Stimulated activated naive CD4-positive, alpha-beta T cell treated with Interleukin-2 at 50 U/mL for 16 hours (primary cell): Measurements from ENCODE around the gene MRC1.

Experiments
- DNase-seq: peaks from one replicate; lab custom pipeline; 2025; lab: John Stamatoyannopoulos, UW

MRC1 gene

DNA sequence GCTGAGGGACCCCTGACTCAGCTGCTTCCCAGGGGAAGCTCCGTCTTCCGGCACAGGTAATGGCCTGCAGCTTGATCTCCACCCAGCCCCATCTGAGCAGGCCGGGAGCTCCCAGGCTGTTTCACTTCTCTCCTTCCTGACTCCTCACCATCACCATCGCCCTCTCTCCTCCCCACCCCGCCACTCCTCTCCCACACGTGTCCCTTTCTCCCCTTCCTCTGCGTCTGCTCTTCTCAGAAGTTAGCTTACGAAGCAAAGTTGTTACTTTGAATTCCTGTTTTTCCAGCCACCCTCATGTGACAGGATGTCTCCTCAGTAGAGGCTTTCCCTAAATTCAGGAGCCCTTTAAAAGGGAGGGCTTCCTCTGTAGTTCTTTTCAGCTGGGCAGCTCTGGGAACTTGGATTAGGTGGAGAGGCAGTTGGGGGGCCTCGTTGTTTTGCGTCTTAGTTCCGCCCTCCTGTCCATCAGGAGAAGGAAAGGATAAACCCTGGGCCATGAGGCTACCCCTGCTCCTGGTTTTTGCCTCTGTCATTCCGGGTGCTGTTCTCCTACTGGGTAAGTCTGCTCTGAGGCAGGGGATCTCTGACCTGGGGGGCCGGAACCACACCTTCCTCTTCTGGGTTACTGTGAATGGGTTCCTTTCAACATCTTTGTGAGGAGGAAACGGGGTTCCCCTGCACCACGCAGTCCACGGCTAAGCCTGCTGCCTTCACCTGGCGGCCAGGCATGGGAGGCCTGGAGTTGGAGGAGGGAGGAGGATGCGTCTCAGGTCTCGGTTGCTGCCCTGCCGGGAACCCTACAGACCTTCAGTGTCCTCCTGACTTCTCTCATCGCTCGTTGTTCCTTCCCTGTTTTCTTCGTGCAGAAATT, at the start of gene MRC1:
TSS of gene MRC1 (plus strand) at position 378 of the 871 bp plus-strand sequence. CDS start at position 496, 118 bp downstream.
- DNase-seq = no peak

DNA sequence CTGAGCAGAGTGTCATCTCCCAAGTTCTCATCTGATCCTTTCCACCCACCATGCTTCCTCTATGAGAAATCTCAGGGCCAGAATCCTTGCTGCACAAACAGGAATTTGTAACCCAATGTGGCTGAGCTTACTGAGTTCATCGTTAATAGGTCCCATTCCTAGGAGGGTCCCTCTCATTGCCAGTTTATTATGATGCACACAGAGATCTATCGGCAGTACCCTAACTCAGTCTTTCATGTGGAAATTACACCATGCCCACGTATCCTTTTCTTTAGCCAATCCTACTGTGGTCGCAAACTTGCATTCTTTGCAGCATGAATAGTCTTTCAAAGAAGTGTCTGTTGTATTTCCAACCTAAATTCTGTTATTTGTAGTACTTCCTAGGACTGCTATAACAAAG, 45.0 kb upstream of the MRC1 start:
- DNase-seq = no peak

DNA sequence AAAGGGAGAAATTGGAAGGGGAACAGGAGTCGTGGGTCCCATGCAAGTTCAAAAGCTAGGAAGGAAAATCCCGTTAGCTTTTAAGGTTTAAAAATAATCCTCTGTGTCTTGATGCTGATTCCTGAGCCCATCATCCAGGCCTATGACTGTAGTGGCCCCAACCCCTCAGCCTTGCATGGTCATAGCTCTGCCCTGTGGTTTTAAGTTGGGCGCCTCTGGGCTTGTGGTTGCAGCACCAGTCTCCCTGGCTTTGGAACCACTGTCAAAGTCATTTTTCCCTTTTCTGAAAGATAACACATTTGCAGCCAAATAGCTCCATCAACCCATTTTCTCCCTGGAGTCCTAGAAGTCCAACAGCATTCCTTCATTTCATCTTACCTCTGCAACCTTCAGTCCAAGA, 43.5 kb upstream of the MRC1 start:
- no peak for DNase-seq

DNA sequence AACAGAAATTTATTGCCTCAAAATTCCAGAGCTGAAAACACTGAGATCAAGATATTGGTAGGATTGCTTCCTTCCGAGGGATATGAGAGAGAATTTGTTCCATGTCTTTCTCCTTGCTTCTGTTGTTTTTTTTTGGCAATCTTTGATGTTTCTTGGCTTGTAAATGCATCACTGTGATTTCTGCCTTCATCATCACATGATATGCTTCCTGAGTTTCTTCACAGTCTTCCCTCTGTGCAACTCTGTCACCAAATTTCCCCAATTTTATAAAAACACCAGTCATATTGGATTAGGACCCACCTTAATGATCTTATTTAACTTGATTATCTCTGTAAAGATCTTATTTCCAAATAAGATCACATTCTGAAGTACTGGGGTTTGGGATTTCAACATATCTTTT, 42.4 kb upstream of the MRC1 start:
- no peak for DNase-seq

DNA sequence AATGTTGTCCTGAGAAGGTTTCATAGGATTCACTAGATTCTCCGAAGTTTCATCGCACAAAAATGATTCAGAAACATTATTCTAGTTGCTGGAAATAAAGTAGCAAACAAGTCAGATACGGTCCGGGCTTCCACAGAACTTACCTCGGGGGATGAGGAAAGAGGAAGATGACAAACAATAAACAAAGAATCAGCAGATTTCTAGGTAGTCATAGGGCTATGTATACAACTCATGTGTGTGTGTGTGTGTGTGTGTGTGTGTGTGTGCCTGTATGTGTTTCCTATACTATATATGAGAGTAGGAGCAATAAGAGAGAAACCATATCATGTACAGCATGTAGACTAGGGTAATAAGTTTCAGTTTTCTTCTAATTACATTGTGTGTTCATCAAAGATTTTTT, 40.7 kb upstream of the MRC1 start:
- DNase-seq = no peak

DNA sequence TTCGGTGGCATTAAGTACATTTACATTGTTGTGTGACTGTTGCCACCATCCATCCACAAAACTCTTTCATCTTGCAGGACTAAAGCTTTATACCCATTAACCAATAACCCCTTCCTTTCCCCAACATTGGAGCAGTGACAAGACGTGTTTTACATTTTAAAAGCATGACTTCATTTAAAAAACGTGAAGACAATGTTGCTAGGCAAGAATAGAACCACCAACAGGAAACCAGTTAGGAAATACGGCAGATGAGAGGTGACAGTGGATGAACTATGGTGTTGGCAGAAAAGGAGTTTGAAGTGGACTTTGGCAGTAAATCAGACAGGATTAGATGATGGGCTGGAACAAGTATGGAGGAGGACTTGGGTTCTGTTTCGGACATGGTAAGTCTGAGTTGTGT, 40.2 kb upstream of the MRC1 start:
- no peak for DNase-seq

DNA sequence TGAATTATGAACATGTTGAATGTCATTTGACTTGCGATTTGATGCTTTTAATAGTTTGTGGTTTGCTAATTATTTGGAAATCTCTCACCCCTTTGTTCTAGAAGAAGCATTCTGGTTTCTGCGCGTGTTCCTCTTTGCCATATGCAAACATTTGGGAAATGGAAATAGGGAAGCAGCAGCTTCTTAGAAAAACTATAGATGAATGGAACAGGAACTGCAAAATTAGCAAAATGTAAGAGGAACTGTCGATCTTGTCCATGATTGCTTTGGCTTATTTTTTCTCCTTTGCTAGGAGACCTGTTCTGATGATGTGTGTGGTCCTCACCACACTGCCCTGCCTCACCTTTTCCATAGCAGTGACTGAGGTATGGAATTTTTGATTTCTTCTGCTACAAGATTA, 38.1 kb upstream of the MRC1 start:
- DNase-seq = no peak

DNA sequence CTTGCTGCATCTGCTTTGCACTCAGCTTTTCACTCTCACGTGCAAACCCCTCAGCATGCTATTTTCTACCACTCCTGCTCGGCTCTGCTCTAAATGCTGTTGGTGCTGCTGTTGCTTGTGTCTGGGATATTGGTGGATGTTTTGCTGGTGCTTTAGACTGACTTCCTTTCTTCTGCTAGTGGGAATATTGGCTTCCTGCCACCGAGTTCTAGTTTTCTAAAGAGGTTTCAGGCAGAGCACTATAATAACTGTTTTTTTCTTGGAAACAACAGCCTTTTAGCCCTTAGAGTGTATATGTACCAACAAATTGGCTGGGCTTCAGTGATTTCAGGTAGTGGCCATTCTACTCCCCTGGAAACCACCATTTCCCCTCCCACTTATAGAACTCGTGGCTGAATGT, 29.4 kb upstream of the MRC1 start:
- DNase-seq = no peak

DNA sequence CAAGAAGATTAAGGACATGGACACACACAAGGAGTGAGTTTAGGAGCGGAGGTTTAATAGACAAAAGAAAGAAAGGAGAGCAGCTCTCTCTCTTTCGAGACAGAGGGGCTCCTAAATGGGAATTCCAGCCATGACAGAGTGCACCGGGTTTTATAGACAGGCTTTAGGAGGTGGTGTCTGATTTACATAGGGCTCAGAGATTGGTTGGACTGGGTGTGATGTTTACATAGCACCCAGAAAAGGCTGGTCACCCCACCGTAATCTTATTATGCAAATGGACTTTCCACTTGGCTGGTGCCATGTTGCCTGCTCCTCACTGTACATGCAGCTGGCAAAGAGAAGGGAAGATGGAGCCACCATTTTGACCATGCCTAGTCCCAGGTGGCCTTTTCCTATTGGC, 28.4 kb upstream of the MRC1 start:
- no peak for DNase-seq

DNA sequence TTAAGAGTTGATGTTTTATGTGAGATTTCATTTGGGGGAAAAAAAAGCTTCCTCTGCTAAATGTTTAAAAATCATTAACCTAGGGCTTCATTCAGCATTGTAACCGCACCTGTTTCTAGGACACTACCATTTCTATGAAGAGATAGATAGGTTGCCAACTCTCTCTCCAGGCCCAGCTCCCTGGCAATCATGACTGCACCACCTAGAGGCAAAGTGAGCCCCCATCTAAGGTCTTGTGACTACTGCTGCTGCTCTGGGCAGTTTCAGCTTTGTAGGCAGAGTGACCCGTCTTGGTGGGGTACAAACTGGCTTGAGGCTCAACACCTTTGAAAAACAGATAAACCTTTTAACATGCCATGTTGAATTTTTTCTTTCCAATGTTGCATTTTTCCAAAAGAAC, 27.3 kb upstream of the MRC1 start:
- no peak for DNase-seq

DNA sequence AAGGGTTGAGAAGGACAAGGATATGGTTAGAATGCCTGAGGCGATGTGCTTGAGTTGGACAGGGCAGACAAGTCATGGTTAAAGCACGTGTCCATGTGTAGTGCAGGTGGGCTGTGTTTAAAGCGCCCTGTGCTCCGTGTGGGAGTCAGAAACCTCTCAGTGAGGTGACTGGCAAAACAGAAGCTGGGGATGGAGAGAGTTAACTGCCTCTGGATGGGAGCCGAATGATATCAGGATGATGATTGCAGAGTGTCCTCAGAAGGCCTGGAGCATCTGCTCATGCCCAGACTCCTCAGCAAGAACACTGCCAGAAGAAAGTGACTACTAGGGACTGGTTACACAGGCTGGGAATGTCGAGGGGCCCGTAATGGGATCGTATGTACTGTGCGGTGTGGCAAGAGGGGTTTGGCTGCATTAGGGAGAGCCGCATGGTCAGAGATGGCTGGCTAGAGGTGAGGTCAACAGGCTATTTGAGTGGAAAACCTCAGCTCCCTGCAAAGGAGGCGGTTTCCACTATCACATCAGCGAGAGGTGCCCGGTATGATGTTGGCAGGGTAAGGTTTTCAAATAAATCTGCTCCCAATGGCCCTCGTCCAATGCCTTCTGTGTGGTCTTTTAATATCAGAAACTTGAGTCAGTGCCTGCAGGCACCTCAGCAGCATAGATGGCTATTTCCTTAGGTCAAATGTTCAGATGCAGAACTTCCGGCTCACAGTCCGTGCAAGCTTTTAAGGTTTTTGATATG, 26.1 kb upstream of the MRC1 start:
- no peak for DNase-seq

DNA sequence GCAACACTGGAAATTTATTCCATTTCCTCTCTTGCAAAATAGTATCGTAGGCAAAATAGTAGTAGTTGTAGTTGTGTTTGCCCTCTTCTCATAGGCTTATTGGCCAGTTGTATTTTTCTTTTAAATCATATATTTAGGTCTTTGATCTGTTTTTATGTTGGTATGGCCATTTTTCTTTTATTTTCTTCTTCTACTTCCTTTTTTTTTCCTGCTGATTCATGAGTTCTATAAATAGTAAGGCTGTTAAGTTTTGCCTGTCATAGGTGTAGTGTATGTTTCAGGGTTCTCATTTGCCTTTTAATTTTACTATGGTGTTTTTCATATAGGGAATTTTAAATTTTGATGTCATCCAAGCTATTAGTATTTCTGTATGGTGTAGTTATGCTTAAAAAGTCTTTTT, 25.4 kb upstream of the MRC1 start:
- no peak for DNase-seq

DNA sequence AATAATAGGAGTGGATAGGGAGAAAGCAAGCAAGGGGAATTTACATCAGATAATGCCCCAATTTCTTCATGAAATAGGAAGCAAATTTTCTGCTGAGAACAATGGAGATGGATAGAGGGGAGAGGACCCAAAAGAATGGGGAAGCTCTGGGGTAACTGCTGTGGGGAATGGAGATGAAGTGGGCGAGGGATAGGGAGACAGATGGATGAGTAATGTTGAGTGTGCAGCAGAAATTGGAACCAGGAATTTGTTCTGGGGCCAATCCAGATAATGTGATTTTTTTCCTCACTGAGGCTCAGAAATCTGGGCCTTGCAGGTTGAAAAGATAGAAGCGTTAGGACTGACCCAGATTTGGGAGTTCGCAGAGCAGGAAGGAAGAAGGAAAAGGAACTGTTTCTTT, 24.5 kb upstream of the MRC1 start:
- DNase-seq = no peak

DNA sequence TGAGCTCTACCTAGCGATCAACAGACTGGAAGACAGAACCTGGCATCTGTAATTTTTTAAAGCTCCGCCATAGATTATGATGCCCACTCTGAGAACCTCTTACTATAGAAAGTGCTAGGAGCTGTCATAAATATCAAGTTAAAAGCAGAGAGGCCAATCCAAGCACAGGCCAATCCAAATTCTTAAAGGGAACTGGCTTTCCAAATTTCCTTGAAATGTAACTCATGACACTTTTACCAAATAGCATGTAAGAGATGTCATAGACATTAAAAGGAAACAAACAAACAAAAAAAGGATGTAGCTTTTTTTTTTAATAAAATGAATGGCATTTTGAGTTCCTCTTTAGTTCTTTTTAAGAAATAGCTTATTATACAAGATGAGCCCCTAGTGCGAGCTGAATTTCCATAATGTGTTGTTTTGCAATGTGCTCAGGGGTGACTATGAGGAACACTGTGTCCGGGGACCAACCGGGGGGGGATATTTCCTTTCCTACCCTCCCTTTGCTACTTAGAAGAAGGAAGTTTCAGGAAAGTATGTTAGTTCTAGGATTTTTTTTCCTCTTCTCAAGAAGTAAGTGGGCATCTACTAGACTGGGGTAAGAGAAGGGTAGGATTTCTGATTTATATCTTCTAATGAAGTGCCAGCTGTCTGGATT, 23.7 kb upstream of the MRC1 start:
- no peak for DNase-seq

DNA sequence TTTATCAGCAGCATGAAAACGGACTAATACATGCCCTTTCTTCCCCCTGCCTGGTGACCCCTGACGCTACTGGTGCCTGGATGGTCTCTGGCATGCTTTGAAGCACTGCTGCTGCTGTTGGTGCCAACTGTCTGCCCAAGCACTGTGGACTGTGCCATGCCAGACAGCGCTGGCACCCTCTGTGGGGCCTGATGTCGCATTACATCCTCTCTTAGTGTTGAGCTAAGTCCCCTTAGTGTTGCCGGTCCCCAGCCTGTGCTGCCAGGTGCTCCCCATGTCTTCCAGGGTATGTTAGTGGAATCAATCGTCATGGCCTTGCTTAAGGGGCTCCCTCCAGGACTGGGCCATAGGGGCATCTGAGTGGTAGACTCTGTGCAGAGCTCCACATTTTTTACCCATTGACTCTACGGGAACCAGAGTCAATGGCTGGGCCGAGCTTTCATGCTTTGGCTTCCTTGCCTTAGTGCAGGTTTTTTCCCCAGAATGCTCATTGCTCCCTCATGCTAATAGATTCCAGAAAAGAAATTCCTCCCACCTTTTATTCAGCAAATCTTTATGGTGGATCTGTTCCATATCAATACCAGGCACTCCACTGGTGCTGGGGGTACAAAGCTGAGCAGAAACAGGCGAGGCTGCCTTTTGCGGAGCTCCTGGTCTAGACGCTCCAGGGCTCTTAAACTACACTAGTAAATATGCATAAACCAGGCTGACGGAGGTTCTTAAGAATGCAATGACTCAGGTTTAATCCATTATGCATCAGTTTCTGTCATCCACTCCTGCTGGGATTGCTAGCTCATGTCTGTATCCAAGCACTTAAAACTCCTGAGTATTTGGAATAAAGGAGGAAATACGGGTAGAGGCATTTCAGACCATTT, 21.8 kb upstream of the MRC1 start:
- DNase-seq = no peak

DNA sequence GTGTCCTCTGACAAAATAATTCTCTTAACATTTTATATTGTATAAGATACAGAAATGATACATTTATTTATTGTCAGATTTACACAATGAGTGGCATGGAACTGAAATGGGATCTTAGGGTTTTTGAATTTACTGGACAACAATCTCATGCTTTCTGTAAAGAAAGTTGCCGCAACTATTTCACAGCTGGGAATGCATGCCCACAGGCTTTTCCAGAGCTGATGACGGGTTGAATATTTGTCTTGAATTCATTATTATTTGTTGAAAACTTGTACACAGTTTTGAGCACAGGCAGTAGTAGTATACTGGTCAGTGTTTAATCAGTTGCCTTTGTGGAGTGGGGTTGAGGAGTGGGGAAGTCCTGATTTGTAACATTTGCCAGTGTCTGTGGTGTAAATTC, 20.5 kb upstream of the MRC1 start:
- no peak for DNase-seq

DNA sequence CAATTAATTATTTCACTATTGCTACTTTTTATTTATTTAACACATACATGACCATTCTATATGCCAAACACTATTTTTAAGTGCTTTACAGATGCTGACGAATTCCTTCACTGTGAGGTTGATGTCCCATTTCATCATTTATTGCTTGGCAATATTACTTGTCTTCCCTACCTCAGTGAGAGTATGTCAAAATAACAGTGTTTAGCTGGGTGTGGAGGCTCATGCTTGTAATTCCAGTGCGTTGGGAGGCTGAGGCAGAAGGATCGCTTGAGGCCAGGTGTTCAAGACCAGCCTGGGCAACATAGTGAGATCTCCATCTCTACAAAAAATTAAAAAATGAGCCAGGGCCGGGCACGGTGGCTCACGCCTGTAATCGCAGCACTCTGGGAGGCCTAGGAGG, 19.8 kb upstream of the MRC1 start:
- DNase-seq = no peak

DNA sequence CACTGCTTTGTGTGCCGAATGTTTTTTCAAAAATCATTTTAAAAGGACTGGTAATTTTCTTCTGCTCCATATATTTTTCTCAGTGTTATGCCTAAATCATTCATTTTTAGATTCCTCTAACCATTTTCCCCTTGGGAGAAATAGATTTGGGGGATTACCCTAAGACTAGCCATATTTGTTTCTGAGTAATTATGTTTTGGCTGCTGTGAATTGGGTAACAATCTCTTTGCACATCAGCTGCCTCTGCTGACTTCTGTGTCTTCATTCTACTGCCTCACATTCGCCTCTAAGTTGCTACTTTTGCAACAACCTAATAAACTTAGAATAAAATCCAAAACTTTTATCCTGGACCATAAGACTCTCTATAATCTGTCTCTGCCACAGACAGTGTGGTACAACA, 18.5 kb upstream of the MRC1 start:
- no peak for DNase-seq

DNA sequence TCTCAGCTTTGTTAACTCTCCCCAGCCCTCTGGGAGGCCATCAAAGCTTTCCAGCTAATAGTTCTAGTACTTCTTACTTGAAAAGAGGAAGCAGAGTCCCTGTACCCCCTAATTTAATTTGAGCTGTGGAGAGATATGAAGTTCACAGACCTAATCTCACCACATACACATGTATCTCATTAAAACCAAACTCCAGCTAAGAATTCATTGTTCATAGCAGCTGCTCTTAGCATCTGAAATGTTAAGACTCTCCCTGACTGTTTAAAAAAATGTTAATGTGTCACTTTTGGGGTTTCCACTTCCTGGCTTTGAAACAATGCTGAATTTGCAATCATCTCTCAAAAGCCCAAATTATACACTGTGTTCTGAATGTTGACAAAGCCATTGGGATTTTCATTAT, 16.2 kb upstream of the MRC1 start:
- no peak for DNase-seq

DNA sequence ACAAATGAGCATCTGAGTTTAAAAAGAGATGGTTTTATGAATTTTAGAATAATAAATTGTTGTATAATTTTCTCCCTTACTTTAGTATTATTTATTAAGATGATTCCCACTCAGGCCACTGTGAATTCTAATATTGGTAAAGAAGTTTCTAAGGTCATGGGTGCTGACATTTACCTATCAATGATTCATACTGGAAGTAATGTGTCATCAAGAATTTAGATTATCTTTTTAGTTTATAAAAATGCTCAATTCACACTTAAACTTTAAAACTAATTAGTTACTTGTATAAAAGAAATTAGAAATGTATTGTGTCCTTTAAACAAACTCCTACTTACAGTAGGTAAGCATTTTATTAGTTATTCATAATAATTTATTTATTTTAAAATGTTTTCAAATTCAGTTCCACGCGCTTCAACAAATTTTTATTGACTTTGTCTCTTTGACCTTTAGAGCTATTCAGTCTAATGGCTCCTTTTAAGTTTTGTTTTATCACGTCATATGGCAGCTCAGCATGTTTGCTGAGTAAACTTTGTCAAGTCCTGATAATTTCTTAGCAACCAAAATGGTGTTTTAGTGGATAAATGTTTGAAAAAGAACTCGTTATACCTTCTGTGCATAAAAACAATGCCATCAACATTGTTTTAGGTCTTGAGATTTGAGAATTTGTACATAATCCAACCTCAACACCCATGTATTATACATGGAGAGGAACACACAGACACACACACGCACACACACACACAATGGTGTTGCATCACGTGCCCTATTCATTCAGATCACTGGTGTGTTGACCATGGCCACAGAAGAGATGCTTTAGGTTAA, 15.1 kb upstream of the MRC1 start:
- DNase-seq = no peak

DNA sequence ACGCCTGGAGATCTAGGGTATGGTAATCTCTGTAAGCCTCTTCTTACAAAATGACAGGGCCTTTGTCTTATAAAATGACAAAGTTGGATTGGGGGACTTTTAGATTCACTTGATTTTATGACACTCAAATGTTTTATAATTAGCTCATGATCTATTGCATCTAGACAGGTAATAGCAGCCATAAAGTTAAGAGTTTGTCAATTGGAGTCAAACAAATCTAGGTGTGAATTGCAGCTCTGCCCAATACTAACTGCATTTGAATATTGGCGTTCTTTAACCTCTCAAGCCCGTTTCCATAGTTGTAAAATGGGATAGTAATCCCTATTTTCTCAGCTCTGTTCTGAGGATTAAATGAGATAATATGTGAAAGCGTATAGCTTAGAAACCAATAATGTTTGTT, 14.1 kb upstream of the MRC1 start:
- no peak for DNase-seq
